MM.1S (cell line): ENCODE measurements around the gene FRK.

ENCODE experiments used
- DNase-seq: peaks from one replicate; pipeline ENCODE4 v3.0.0-alpha.2; 2015
- H2AFZ ChIP-seq: fragments of 300-600 bp; sonication (generic); 2 replicates; pipeline ENCODE4 v1.6.0; 2016; ENCODE audit warnings: antibody characterized with exemption, low read length
- H3F3A ChIP-seq: fragments of 300-600 bp; sonication (generic); 2 replicates; pipeline ENCODE4 v1.6.1; 2016; ENCODE audit warnings: mild to moderate bottlenecking, antibody characterized with exemption, low read length, moderate library complexity, mixed read lengths; ENCODE audit not compliant: insufficient read depth
- H3K27ac ChIP-seq: fragments of 300-600 bp; sonication (generic); 2 replicates; pipeline ENCODE4 v1.5.1; 2016; ENCODE audit warnings: mild to moderate bottlenecking, low read length
- H3K27me3 ChIP-seq: fragments of 300-600 bp; sonication (generic); replicated peaks from 2 replicates; pipeline ENCODE4 v1.6.0; 2016; ENCODE audit warnings: low read length; ENCODE audit not compliant: insufficient read depth
- H3K36me3 ChIP-seq: fragments of 300-600 bp; sonication (generic); replicated peaks from 2 replicates; pipeline ENCODE4 v1.6.1; 2016; ENCODE audit warnings: mild to moderate bottlenecking, low read length, mixed read lengths; ENCODE audit not compliant: insufficient read depth
- H3K4me1 ChIP-seq: fragments of 300-600 bp; sonication (generic); 2 replicates; pipeline ENCODE4 v1.6.1; 2016; ENCODE audit warnings: low read length, mixed read lengths
- H3K4me2 ChIP-seq: fragments of 300-600 bp; sonication (generic); 2 replicates; pipeline ENCODE4 v1.6.0; 2016; ENCODE audit warnings: low read depth, low read length
- H3K4me3 ChIP-seq: fragments of 300-600 bp; sonication (generic); 2 replicates; pipeline ENCODE4 v1.5.1; 2016; ENCODE audit warnings: low read length, mixed read lengths
- H3K79me2 ChIP-seq: fragments of 300-600 bp; sonication (generic); 2 replicates; pipeline ENCODE4 v1.6.1; 2016; ENCODE audit warnings: mixed run types, low read length, mixed read lengths
- H3K9ac ChIP-seq: fragments of 300-600 bp; sonication (generic); 2 replicates; pipeline ENCODE4 v1.6.1; 2016; ENCODE audit warnings: low read length, mixed read lengths
- H3K9me2 ChIP-seq: fragments of 300-600 bp; sonication (generic); replicated peaks from 2 replicates; pipeline ENCODE4 v1.6.1; 2016; ENCODE audit warnings: mild to moderate bottlenecking, low read length, mixed read lengths; ENCODE audit not compliant: insufficient read depth
- H3K9me3 ChIP-seq: fragments of 300-600 bp; sonication (generic); replicated peaks from 2 replicates; pipeline ENCODE4 v1.6.1; 2016; ENCODE audit warnings: mild to moderate bottlenecking, low read length, mixed read lengths; ENCODE audit not compliant: insufficient read depth
- H4K20me1 ChIP-seq: fragments of 300-600 bp; sonication (generic); 2 replicates; pipeline ENCODE4 v1.6.1; 2016; ENCODE audit warnings: mild to moderate bottlenecking, low read length, moderate library complexity, mixed read lengths; ENCODE audit not compliant: insufficient read depth
- EZH2 ChIP-seq: fragments of 300-600 bp; sonication (generic); optimal IDR thresholded peaks from 2 replicates; pipeline ENCODE3; 2017; ENCODE audit warnings: low read depth, mild to moderate bottlenecking, antibody characterized with exemption, low read length, mixed read lengths
- EZH2phosphoT487 ChIP-seq: fragments of 300-600 bp; sonication (generic); IDR thresholded peaks from 2 replicates; pipeline ENCODE4 v1.6.1; 2018; ENCODE audit warnings: antibody characterized with exemption, low read length
- TF ChIP-seq, protein P1 (sequence below): fragments of 300-600 bp; sonication (generic); IDR thresholded peaks from 2 replicates; pipeline ENCODE4 v1.5.1; 2016; ENCODE audit warnings: antibody characterized with exemption, low read length, mixed read lengths

Gene FRK

DNA sequence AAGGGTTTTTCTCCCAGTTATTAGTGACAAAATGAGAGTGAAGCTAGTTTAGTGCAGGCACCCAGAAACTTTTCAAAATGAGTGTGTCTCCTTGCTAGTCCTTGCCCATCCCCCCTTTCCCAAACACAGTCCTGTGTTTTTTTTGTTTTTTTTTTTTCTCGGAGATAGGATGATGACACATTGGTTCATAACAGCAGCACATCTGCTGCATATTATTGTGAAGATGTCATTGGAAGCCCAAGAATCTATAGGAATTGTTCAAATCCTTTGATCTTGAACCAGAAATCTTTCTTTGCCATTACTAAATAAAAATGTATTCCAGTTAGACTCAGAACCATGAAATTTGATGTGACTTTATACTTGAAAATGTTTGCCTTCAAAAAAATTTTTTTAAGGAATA, 162.4 kb downstream of the FRK start:
- TF ChIP-seq, protein P1, sequence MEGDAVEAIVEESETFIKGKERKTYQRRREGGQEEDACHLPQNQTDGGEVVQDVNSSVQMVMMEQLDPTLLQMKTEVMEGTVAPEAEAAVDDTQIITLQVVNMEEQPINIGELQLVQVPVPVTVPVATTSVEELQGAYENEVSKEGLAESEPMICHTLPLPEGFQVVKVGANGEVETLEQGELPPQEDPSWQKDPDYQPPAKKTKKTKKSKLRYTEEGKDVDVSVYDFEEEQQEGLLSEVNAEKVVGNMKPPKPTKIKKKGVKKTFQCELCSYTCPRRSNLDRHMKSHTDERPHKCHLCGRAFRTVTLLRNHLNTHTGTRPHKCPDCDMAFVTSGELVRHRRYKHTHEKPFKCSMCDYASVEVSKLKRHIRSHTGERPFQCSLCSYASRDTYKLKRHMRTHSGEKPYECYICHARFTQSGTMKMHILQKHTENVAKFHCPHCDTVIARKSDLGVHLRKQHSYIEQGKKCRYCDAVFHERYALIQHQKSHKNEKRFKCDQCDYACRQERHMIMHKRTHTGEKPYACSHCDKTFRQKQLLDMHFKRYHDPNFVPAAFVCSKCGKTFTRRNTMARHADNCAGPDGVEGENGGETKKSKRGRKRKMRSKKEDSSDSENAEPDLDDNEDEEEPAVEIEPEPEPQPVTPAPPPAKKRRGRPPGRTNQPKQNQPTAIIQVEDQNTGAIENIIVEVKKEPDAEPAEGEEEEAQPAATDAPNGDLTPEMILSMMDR: no peak
- no peak for TF ChIP-seq EZH2phosphoT487
- no peak for TF ChIP-seq EZH2
- Histone ChIP-seq H3K9me2 (no peaks in the 10 kb centered on the region), H3K9me3 (no peaks in the 10 kb centered on the region), H2AFZ (no peak overlapping the region), H3K9ac (no peak overlapping the region), H3K79me2 (no peaks in the 10 kb centered on the region), H3K4me1 (no peaks in the 10 kb centered on the region), H3K27me3 (no peaks in the 10 kb centered on the region), H3K4me3 (no peak overlapping the region), H3K27ac (no peak overlapping the region), H3K4me2 (no peak overlapping the region), H4K20me1 (no peaks in the 10 kb centered on the region), H3F3A (no peaks in the 10 kb centered on the region), H3K36me3 (no peaks in the 10 kb centered on the region)
- DNase-seq: no peak

DNA sequence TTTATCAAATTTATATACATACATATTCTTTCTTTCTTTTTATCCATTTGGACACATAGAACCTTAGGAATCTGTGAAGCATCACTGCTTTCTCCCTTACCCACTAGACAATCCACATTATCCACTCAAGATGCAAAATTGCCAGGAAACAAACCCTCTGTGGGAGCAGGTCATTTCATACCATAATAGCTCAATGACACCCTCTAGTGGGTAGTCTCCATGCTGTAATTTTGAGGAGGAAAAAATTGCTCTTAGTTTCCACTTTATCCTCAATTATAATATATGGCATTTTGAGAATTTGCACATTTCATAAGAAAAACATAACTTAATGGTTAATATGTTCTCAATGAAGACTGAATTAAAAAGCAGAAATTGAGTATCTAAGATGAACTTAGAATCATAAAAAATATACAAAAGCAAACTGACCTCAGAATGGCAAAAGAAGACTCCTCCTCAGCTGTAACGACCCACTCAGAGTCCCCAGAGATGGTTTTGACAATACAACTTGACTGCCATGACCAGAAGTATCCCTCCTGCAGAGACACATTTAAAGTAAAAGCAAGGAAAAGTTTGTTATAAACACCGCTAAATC, 164.1 kb downstream of the FRK start:
- no peaks in the 10 kb centered on the region for H4K20me1 ChIP-seq
- H3K79me2 ChIP-seq: no peaks in the 10 kb centered on the region
- H3K27me3 ChIP-seq: no peaks in the 10 kb centered on the region
- H3K27ac ChIP-seq: no peak overlapping the region
- no peak overlapping the region for H3K4me3 ChIP-seq
- H3K9me3 ChIP-seq: no peaks in the 10 kb centered on the region
- no peaks in the 10 kb centered on the region for H3K4me1 ChIP-seq
- no peak for TF ChIP-seq EZH2phosphoT487
- TF ChIP-seq, protein P1: peak; percentile 76
- DNase-seq: peak; percentile 22
- no peaks in the 10 kb centered on the region for H3K36me3 ChIP-seq
- H3K4me2 ChIP-seq: no peak overlapping the region
- no peaks in the 10 kb centered on the region for H3K9me2 ChIP-seq
- H3F3A ChIP-seq: no peaks in the 10 kb centered on the region
- H3K9ac ChIP-seq: no peak overlapping the region
- H2AFZ ChIP-seq: no peak overlapping the region

DNA sequence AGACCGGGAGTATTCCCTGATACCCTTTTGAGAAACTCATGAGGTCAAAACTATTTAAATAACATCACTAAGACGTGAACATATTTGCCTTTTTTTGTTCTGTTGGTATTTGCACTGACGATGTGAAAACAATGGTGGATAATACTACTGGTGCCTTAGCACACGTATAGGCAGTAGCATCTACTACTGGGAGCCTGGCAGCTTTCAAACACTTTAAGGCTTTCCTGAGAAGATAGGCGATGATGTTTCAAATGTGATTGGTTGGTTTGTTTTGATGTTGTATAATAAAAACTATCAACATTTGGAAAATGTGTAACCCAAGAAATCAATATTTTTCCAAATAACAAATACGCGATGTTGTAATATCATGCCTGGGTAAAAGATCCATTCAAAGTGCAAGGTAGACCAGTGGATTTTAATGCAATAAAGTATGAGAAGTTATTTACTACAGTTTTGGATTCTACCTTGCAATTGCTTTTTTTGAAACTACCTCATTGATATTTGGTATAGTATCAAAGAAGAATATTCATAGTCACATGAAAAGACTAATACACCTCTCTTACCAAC, 166.2 kb downstream of the FRK start:
- Histone ChIP-seq H3K9ac (no peak overlapping the region), H3K9me3 (no peaks in the 10 kb centered on the region), H3K79me2 (no peaks in the 10 kb centered on the region), H3K4me3 (no peak overlapping the region), H3K9me2 (no peaks in the 10 kb centered on the region), H3K27ac (no peak overlapping the region), H3K36me3 (no peaks in the 10 kb centered on the region), H4K20me1 (no peaks in the 10 kb centered on the region), H3F3A (no peaks in the 10 kb centered on the region), H2AFZ (no peak overlapping the region), H3K4me1 (no peaks in the 10 kb centered on the region), H3K4me2 (no peak overlapping the region), H3K27me3 (no peaks in the 10 kb centered on the region)
- TF ChIP-seq, protein P1: no peak
- no peak for TF ChIP-seq EZH2
- TF ChIP-seq EZH2phosphoT487: no peak
- DNase-seq: no peak
